Stimulated activated CD4-positive, alpha-beta T cell treated with anti-CD3 and anti-CD28 coated beads, TNF-alpha, amount 100 ng/mL, for 4 hours (primary cell): ENCODE results near the gene L3MBTL4.

ENCODE experiments used
- DNase-seq, 3 experiments: peaks; one replicate each; pipeline ENCODE4 v3.0.0-alpha.2; 2020; ENCODE audit warnings: low read depth in 3 of 3

L3MBTL4 gene

GRCh38 chr18:6366776-6367175 is 47.9 kb downstream of the L3MBTL4 start:
- DNase-seq: no peak

- no peak for DNase-seq
Measured at GRCh38 chr18:6365385-6365784, 49.3 kb downstream of the L3MBTL4 start.

DNA sequence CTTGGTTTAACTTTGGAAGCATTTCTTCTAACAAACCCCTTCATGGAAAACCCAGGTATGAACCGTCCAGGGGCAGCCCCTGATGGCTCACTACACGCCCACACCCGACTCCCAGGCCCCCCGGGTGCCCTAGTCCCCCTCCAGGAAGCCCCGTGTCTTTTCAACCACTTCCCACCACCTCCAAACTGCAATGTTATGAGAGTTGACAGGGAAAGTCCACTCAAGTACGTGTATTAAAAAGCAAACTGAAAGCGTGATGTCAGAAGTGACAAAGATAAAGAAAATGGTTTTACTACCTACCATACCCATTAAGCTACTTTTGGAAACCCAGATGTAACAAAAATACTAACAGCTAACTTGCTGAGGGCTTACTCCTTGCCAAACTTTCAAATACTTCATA is 51.5 kb downstream of the L3MBTL4 start:
- DNase-seq: no peak

- no peak for DNase-seq
Measured at GRCh38 chr18:6362559-6363129, 52.1 kb downstream of the L3MBTL4 start.

GRCh38 chr18:6357668-6358067 is 57.0 kb downstream of the L3MBTL4 start:
- no peak for DNase-seq

GRCh38 chr18:6355789-6356589 is 58.7 kb downstream of the L3MBTL4 start:
- DNase-seq: no peak

GRCh38 chr18:6352275-6352674 is 62.4 kb downstream of the L3MBTL4 start:
- DNase-seq: no peak

- no peak for DNase-seq
Measured at GRCh38 chr18:6342990-6343389, 71.7 kb downstream of the L3MBTL4 start.

GRCh38 chr18:6341709-6342108 is 73.0 kb downstream of the L3MBTL4 start:
- DNase-seq: no peak

- DNase-seq: no peak
Measured at GRCh38 chr18:6341303-6341702, 73.4 kb downstream of the L3MBTL4 start.

- no peak for DNase-seq
Measured at GRCh38 chr18:6340121-6340520, 74.6 kb downstream of the L3MBTL4 start.

- DNase-seq: no peak
Measured at GRCh38 chr18:6336239-6336638, 78.5 kb downstream of the L3MBTL4 start.

DNA sequence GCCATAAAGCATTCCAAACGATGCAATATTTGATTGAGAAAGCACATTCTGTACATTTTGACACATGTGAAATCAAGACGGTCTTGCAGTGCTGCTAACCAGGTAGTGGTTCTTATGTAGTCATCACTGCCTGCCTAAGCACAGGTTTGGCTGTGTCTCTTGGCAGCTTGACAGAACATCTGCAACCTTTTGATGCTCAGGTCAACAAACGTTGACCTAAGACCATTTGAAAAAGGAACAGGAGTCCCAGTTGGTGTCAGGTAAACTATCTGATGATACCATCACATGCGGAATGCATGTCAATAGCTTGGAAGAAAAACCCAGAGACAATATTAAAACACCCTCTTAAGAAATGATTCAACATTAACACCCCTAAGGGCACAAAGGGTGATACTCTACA is 80.7 kb downstream of the L3MBTL4 start:
- DNase-seq: no peak

GRCh38 chr18:6331872-6332271 is 82.8 kb downstream of the L3MBTL4 start:
- DNase-seq: no peak

GRCh38 chr18:6330786-6331185 is 83.9 kb downstream of the L3MBTL4 start:
- DNase-seq: no peak

DNA sequence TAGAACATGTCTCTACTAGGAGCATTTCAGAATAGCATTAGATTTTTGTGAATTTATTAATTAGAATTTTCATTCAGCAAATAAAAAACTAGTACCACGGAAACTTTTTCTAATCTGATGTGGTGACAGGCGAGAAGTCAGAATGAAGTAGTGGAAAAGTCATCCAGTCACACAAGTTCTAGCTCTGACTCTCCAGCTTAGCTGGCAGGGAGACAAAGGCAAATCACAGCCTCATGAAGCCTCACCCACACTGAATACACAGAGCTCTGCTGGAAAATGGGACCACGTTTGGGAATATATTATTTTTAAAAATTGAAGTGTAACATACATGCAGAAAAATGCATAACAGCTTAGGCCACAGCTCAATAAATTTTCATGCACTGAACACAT is 86.1 kb downstream of the L3MBTL4 start:
- no peak for DNase-seq

GRCh38 chr18:6327895-6328620 is 86.7 kb downstream of the L3MBTL4 start:
- DNase-seq: no peak

DNA sequence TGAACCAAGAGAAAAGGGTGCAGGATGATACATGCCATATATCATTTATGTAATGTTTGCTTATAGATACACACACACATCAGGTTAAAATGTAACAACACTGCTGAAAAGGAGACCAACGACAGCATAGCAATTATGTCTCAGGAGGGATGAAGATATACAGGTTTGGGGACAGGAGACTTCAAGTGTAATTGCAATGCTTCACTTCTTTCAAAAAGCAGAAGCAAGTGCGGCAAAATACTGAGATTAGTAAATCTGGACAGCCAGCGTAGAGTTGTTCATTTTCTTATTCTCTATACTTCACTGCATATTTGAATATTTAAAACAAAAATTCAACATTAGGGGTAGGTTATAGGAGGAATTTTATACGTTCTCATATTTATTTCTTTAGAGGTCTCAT is 87.2 kb downstream of the L3MBTL4 start:
- DNase-seq: no peak

DNA sequence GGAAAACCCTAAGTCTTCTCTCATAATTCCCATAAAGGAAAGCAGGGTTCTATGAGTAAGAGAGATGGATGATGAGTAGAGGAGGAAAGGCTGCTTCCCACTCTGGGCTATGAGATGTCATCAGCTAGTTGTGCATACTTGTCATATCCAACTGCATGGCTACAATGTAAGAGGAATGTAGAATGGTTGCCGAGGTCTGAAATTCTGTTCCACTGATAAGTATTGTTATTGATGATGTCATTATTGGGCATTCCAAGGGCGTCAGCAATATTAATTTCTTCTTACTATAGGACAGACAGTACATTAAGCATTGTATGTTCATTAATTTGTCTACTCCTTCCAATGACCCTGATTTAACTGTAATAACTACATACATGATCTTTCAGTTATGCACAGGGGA is 88.1 kb downstream of the L3MBTL4 start:
- no peak for DNase-seq

- no peak for DNase-seq
Measured at GRCh38 chr18:6323319-6323889, 91.3 kb downstream of the L3MBTL4 start.

GRCh38 chr18:6315517-6316331 is 99.0 kb downstream of the L3MBTL4 start:
- no peak for DNase-seq

- DNase-seq: no peak
Measured at GRCh38 chr18:6313415-6313814, 101.3 kb downstream of the L3MBTL4 start.
